Stomach (tissue), 4 donors: Measurements from ENCODE around the gene LSM4.

ENCODE experiments used
- CTCF ChIP-seq, 7 experiments: fragments of 450-650 bp in 4 of 7; fragments of 200-600 bp in 3 of 7; sonication (generic) in 3 of 7; IDR thresholded peaks; one replicate each; pipeline ENCODE4 v1.5.1; 2016 to 2019; ENCODE audit warnings: antibody characterized with exemption in 7 of 7, control low read depth in 2 of 7, mild to moderate bottlenecking in 1 of 7
- EP300 ChIP-seq: sonication (generic); formaldehyde crosslinking; IDR thresholded peaks from one replicate; pipeline ENCODE4 v1.6.1; 2017; ENCODE audit warnings: antibody characterized with exemption
- POLR2A ChIP-seq, 4 donors: fragments of 450-650 bp; IDR thresholded peaks; one replicate each; pipeline ENCODE4 v1.6.1; 2016; ENCODE audit warnings: antibody characterized with exemption in 4 of 4, control low read depth in 2 of 4, mild to moderate bottlenecking in 1 of 4, moderate library complexity in 1 of 4

GRCh38 chr19:18357041-18357440 is 34.2 kb upstream of the LSM4 start:
- TF ChIP-seq CTCF (IDR thresholded peaks at IDR 0.05) (no peak), POLR2A (IDR thresholded peaks at IDR 0.05) (no peak), EP300 (no peak)
